GM19438 (cell line): Measurements from ENCODE around the gene FCER1G.

Source experiments
- ATAC-seq: cut with Tn5 transposase; IDR thresholded peaks from one replicate; pipeline ENCODE4 v1.9.1; 2021; ENCODE audit warnings: low read depth; ENCODE audit not compliant: unreplicated experiment

The FCER1G gene

GRCh38 chr1:161260376-161261260, 45.5 kb downstream of the FCER1G start:
- ATAC-seq, result peak; percentile 30

- peak; percentile 56 for ATAC-seq
These were observed 46.5 kb downstream of the FCER1G start for GRCh38 chr1:161261261-161262235.

- ATAC-seq, result no peak
These were observed 50.2 kb downstream of the FCER1G start for GRCh38 chr1:161265305-161265704.

- no peak for ATAC-seq
These were observed 51.1 kb downstream of the FCER1G start for GRCh38 chr1:161266202-161266601.

GRCh38 chr1:161266836-161267235, 51.7 kb downstream of the FCER1G start:
- no peak for ATAC-seq

GRCh38 chr1:161267321-161267720, 52.2 kb downstream of the FCER1G start:
- no peak for ATAC-seq
